Measurements from ENCODE around the gene PRMT1.

DNA sequence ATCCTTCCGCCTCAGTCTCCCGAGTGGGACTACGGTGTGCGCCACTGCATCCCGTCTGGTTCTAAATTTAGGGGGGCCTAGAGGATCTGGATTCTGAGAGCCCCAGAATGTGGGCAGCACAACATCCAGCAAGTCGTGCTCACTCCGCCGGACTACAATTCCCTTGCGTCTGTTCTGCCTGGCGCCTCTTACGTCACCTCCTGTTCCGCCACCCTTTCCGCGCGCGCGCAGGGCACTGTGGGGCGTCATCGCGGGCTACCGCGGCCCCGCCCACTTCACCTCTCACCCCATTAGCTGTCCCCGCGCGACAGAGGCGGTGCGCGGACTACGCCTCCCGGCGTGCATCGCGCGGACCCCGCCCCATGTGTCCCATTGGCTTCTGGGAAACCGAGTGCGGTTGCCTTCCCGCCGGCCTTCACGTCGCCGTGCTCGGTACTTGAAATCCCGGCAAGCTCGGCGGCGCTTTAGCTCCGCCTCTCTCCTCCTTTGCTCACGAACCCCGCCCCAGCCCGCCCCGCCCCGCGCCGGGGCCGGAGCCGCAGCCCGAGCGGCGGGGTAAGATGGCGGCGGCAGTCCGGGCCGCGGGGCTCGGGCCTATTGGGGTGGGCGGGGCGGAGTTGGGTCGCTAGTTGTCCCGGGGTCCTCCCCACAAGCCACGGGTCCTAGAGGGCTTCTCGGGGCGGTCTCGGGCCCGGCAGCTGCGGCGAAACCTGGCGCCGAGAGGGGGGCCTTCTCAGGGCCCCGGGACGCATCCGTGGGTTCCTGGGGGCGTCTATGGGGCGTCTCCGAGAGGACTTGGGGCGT, 35.2 kb upstream of the PRMT1 start, which contains the start of gene SCAF1:
- TF ChIP-seq, protein P1, sequence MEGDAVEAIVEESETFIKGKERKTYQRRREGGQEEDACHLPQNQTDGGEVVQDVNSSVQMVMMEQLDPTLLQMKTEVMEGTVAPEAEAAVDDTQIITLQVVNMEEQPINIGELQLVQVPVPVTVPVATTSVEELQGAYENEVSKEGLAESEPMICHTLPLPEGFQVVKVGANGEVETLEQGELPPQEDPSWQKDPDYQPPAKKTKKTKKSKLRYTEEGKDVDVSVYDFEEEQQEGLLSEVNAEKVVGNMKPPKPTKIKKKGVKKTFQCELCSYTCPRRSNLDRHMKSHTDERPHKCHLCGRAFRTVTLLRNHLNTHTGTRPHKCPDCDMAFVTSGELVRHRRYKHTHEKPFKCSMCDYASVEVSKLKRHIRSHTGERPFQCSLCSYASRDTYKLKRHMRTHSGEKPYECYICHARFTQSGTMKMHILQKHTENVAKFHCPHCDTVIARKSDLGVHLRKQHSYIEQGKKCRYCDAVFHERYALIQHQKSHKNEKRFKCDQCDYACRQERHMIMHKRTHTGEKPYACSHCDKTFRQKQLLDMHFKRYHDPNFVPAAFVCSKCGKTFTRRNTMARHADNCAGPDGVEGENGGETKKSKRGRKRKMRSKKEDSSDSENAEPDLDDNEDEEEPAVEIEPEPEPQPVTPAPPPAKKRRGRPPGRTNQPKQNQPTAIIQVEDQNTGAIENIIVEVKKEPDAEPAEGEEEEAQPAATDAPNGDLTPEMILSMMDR (IDR thresholded peaks at IDR 0.05; ENCODE audit: low read length): no peak
- no peak for TF ChIP-seq EZH2 (IDR thresholded peaks at IDR 0.05; ENCODE audit: borderline replicate concordance, low read length)

Data from OCI-LY1 (cell line).